A673 (cell line): ENCODE results near the gene FBXO17.

Experiments
- CTCF ChIP-seq: fragments of 300-800, 200-600 bp; sonication (generic); conservative IDR thresholded peaks from 2 replicates; pipeline ENCODE4 v1.5.1; 2017; ENCODE audit warnings: low read depth, mild to moderate bottlenecking, antibody characterized with exemption, low read length, moderate library complexity, mixed read lengths
- EZH2 ChIP-seq: fragments of 200-600 bp; sonication (generic); IDR thresholded peaks from 2 replicates; pipeline ENCODE4 v1.6.1; 2017; ENCODE audit warnings: borderline replicate concordance, low read depth, mild to moderate bottlenecking, mixed read lengths, antibody characterized with exemption, low read length; ENCODE audit not compliant: poor library complexity, severe bottlenecking

- TF ChIP-seq CTCF (no peak), EZH2 (no peak)
Observed at GRCh38 chr19:38958301-38958700, 17.2 kb downstream of the FBXO17 start.
